Vagina (tissue), 2 donors: Measurements from ENCODE around the gene AHNAK. TPM values are rescaled to one million over a fixed set of nuclear protein-coding genes. Genes with fewer than 3 reads are reported as not detected.

Source experiments
- DNase-seq, 2 donors: peaks; one replicate each; pipeline ENCODE4 v3.0.0-alpha.2; 2017; ENCODE audit errors: extremely low spot score in 2 of 2
- H3K27ac ChIP-seq: fragments of 200-600 bp; sonication (generic); one replicate; pipeline ENCODE4 v1.5.1; 2019
- H3K27me3 ChIP-seq: fragments of 200-600 bp; sonication (generic); one replicate; pipeline ENCODE4 v1.5.1; 2019
- H3K36me3 ChIP-seq, 2 donors: fragments of 200-600 bp; sonication (generic); one replicate each; pipeline ENCODE4 v1.5.1; 2017 to 2019
- H3K4me1 ChIP-seq: fragments of 200-600 bp; sonication (generic); one replicate; pipeline ENCODE4 v1.5.1; 2019
- H3K4me3 ChIP-seq, 2 donors: fragments of 200-600 bp; sonication (generic); 1 replicate in 1 of 2; 2 replicates in 1 of 2; pipeline ENCODE4 v1.5.1; 2016 to 2019
- H3K9me3 ChIP-seq: fragments of 200-600 bp; sonication (generic); one replicate; pipeline ENCODE4 v1.5.1; 2019
- POLR2A ChIP-seq, 2 donors: fragments of 450-650 bp; IDR thresholded peaks; one replicate each; pipeline ENCODE4 v1.6.1; 2017; ENCODE audit warnings: antibody characterized with exemption in 2 of 2, mild to moderate bottlenecking in 2 of 2, moderate library complexity in 2 of 2
- POLR2AphosphoS5 ChIP-seq, 2 donors: sonication (generic); formaldehyde crosslinking; IDR thresholded peaks; one replicate each; pipeline ENCODE4 v1.9.0; 2017; ENCODE audit warnings: antibody characterized with exemption in 2 of 2, mild to moderate bottlenecking in 2 of 2, low read depth in 1 of 2; ENCODE audit not compliant: insufficient read depth in 1 of 2
- intact Hi-C: fragments of 100-400 bp; cut with DNase I; formaldehyde crosslinking; loops from one replicate; pipeline ENCODE4 v1.15.1; 2023
- total RNA-seq: library from RNA; depleted of rRNA; stranded (reverse); fragments of >200 nt; gene quantifications from one replicate; pipeline ENCODE4 v1.2.3, GENCODE V29; 2016
- TF ChIP-seq, protein P1 (sequence below), 3 experiments: fragments of 450-650 bp in 2 of 3; fragments of 200-600 bp in 1 of 3; sonication (generic) in 1 of 3; IDR thresholded peaks; one replicate each; pipeline ENCODE4 v1.5.1; 2017 to 2019; ENCODE audit warnings: antibody characterized with exemption in 3 of 3, mild to moderate bottlenecking in 2 of 3, moderate library complexity in 2 of 3

AHNAK gene
- total RNA-seq, 1 donor from 2014 or later: 828 TPM

DNA sequence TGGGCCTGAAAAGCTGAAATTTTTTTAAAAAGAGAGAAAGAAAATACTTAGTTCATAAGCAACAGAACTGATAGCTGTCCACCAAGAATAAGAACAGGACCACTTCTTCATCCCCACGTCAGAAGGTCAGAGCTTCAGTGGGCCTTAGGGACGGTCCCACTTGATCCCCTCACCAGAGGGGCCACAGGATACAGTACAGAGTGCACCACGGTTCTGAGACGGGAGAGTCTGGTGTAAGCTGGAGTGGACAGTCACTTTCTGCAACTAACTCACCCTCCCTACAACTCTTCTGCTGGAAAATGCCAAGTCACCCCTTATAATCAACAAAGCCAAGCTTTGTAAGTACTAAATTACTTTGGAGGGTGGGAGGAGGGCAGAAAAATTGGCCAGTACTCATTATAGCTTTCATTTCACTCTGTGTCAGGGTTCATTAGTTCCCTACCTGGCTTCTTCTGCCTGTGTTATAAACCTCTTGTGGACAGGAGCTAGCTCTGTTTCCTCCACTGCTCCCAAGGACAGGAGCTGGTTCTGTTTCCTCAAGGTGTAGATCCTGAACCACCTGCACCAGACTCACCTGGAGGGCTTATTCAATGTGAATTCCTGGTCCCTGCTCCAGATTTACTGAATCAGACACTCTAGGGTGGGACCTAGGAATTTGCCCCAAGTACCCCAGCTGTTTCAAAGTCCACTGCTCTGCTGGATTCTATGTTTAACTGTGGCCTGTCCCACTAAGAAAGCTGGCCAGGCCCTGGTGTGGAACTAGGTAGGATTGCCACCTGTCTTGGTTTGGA lies 88.2 kb downstream of the AHNAK start:
- no peak for DNase-seq
- no peaks in the 10 kb centered on the region for H3K36me3 ChIP-seq
- TF ChIP-seq POLR2A (IDR thresholded peaks at IDR 0.05) (no peak), POLR2AphosphoS5 (IDR thresholded peaks at IDR 0.05; ENCODE audit: insufficient read depth in 1 of 2, low read depth in 1 of 2) (no peak)
- TF ChIP-seq, protein P1, sequence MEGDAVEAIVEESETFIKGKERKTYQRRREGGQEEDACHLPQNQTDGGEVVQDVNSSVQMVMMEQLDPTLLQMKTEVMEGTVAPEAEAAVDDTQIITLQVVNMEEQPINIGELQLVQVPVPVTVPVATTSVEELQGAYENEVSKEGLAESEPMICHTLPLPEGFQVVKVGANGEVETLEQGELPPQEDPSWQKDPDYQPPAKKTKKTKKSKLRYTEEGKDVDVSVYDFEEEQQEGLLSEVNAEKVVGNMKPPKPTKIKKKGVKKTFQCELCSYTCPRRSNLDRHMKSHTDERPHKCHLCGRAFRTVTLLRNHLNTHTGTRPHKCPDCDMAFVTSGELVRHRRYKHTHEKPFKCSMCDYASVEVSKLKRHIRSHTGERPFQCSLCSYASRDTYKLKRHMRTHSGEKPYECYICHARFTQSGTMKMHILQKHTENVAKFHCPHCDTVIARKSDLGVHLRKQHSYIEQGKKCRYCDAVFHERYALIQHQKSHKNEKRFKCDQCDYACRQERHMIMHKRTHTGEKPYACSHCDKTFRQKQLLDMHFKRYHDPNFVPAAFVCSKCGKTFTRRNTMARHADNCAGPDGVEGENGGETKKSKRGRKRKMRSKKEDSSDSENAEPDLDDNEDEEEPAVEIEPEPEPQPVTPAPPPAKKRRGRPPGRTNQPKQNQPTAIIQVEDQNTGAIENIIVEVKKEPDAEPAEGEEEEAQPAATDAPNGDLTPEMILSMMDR (IDR thresholded peaks at IDR 0.05): no peak
- H3K27ac ChIP-seq: no peak overlapping the region
- intact Hi-C loops: no loop called here
- H3K27me3 ChIP-seq: no peaks in the 10 kb centered on the region
- no peaks in the 10 kb centered on the region for H3K9me3 ChIP-seq
- no peak overlapping the region for H3K4me3 ChIP-seq
- H3K4me1 ChIP-seq: peaks cover 17% of the 10 kb centered on the region

DNA sequence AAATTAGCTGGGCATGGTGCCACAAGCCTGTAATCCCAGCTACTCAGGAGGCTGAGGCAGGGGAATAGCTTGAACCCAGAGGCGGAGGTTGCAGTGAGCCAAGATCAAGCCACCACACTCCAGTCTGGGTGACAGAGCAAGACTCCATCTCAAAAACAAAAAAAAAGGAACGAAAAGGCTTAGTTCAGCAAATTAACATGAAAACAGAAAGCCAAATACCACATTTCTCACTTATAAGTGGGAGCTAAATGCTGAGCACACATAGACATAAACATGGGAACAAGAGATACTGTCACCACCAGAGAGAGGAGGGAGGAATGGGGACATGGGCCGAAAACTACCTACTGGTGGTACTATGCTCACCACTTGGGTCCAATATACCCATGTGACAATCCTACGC lies 89.1 kb downstream of the AHNAK start:
- no peak overlapping the region for H3K27ac ChIP-seq
- TF ChIP-seq POLR2AphosphoS5 (IDR thresholded peaks at IDR 0.05; ENCODE audit: insufficient read depth in 1 of 2, low read depth in 1 of 2): no peak
- no peak for TF ChIP-seq POLR2A (IDR thresholded peaks at IDR 0.05)
- TF ChIP-seq, protein P1 (IDR thresholded peaks at IDR 0.05): no peak
- intact Hi-C loops: no loop called here

DNA sequence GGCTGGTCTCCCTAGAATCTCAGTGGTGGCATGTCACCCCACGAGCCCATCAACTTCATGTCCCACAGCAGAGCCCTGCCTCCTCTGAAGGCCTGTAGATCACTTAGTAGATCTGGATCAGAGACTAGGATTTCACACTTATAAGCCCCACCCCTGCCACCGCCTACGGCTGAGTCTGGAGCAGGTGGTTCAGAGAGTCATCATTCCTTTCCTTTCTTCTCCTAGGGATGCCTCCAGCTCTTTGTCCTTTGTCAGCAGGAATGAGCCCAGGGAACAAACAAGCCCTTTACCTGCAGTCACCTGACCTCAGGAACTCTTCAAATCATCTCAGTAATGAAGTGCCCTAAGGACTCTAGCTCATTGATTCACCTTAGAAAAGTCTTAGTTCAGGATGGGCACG lies 90.0 kb downstream of the AHNAK start:
- TF ChIP-seq POLR2A (IDR thresholded peaks at IDR 0.05) (no peak), POLR2AphosphoS5 (IDR thresholded peaks at IDR 0.05; ENCODE audit: insufficient read depth in 1 of 2, low read depth in 1 of 2) (no peak)
- TF ChIP-seq, protein P1 (IDR thresholded peaks at IDR 0.05): no peak
- Histone ChIP-seq H3K27ac (no peak overlapping the region), H3K4me1 (peaks cover 5% of the 10 kb centered on the region), H3K36me3 (no peaks in the 10 kb centered on the region), H3K9me3 (no peaks in the 10 kb centered on the region), H3K27me3 (no peaks in the 10 kb centered on the region), H3K4me3 (no peak overlapping the region)
- intact Hi-C loops: no loop called here
- DNase-seq: no peak

More for the DNA sequence above, 89.1 kb downstream of the AHNAK start:
- H3K4me3 ChIP-seq: no peak overlapping the region
- H3K27me3 ChIP-seq: no peaks in the 10 kb centered on the region
- no peaks in the 10 kb centered on the region for H3K36me3 ChIP-seq
- peaks cover 14% of the 10 kb centered on the region for H3K4me1 ChIP-seq
- no peaks in the 10 kb centered on the region for H3K9me3 ChIP-seq
- no peak for DNase-seq

DNA sequence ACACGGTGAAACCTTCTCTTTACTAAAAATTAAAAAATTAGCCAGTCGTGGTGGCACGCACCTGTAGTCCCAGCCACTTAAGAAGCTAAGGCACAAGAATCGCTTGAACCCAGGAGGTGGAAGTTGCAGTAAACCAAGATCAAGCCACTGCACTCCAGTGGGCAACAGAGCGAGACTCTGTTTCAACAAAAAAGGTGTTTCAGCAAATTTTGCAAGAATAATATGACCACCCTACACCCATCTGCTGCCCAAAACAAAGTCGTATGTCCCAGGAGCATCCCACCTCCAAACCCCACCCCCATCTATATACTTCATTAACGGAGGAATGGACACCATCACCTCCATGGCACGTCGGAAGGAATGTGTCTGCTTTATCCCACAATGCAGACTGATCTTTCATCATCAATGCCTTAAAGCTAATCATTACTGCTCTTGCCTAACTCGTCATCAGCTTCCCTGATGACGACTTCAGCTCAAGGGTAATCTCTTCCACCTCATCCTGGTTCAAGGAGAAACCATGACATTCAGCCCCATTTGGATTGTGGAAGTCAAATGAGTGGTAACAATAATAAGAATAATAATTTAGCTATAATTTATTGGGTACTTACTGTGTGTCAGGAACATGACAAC lies 93.7 kb downstream of the AHNAK start:
- no peak for TF ChIP-seq POLR2A (IDR thresholded peaks at IDR 0.05)
- no peak for TF ChIP-seq POLR2AphosphoS5 (IDR thresholded peaks at IDR 0.05; ENCODE audit: insufficient read depth in 1 of 2, low read depth in 1 of 2)
- TF ChIP-seq, protein P1 (IDR thresholded peaks at IDR 0.05): no peak
- no peaks in the 10 kb centered on the region for H3K9me3 ChIP-seq
- DNase-seq: no peak
- H3K4me3 ChIP-seq: no peak overlapping the region
- H3K4me1 ChIP-seq: no peaks in the 10 kb centered on the region
- no peaks in the 10 kb centered on the region for H3K36me3 ChIP-seq
- no peaks in the 10 kb centered on the region for H3K27me3 ChIP-seq
- intact Hi-C loops: no loop called here
- no peak overlapping the region for H3K27ac ChIP-seq

DNA sequence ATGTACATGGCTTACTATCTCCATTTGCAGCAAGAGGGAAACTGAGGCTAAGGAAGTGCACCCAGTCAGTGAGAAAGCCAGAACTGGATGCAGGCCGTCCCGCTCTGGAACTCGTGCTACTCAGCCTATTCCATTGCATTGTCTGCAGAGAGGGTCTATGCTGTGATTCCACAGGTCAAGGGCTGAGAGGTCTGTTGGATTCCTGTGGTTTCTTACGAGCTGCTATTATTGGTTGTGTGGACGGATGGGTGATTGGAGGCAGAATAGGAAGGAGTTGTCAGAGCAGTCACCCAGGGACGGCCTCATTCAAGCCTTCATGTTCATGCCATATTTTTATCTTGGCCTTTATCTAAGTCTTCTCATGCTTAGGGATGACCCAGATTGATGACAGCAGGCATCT lies 94.3 kb downstream of the AHNAK start:
- no peak for DNase-seq

More for the DNA sequence above, 94.3 kb downstream of the AHNAK start:
- intact Hi-C loops: no loop called here
- Histone ChIP-seq H3K4me3 (no peak overlapping the region), H3K36me3 (no peaks in the 10 kb centered on the region), H3K27ac (no peak overlapping the region), H3K27me3 (no peaks in the 10 kb centered on the region), H3K4me1 (no peaks in the 10 kb centered on the region), H3K9me3 (no peaks in the 10 kb centered on the region)
- TF ChIP-seq, protein P1 (IDR thresholded peaks at IDR 0.05): no peak
- no peak for TF ChIP-seq POLR2A (IDR thresholded peaks at IDR 0.05)
- TF ChIP-seq POLR2AphosphoS5 (IDR thresholded peaks at IDR 0.05; ENCODE audit: insufficient read depth in 1 of 2, low read depth in 1 of 2): no peak
